HG03280 (cell line): Measurements from ENCODE around the gene PYGO2.

Experiments
- ATAC-seq: cut with Tn5 transposase; IDR thresholded peaks from one replicate; pipeline ENCODE4 v1.9.1; 2021; ENCODE audit warnings: mild to moderate bottlenecking, moderate library complexity; ENCODE audit not compliant: unreplicated experiment

Gene PYGO2

GRCh38 chr1:154945160-154945961 lies 16.2 kb downstream of the PYGO2 start:
- no peak for ATAC-seq

- ATAC-seq = no peak
Observed at GRCh38 chr1:154944401-154945159, 17.0 kb downstream of the PYGO2 start.

GRCh38 chr1:154943649-154944400 lies 17.8 kb downstream of the PYGO2 start:
- ATAC-seq = no peak

- ATAC-seq = no peak
Observed at GRCh38 chr1:154941333-154942013, 20.1 kb downstream of the PYGO2 start.

- ATAC-seq = no peak
Observed at GRCh38 chr1:154940651-154941194, 20.9 kb downstream of the PYGO2 start.

GRCh38 chr1:154940213-154940560 lies 21.4 kb downstream of the PYGO2 start:
- ATAC-seq = no peak

GRCh38 chr1:154938604-154939399 lies 22.8 kb downstream of the PYGO2 start:
- no peak for ATAC-seq

- no peak for ATAC-seq
Observed at GRCh38 chr1:154937988-154938386, 23.6 kb downstream of the PYGO2 start.

- peak; percentile 62 for ATAC-seq
Observed at GRCh38 chr1:154937085-154937987, 24.2 kb downstream of the PYGO2 start.

GRCh38 chr1:154936555-154937084 lies 25.0 kb downstream of the PYGO2 start, which contains the start of gene PMVK:
TSS of gene PMVK (minus strand) at chr1:154936719. CDS start at chr1:154936685, 34 bp downstream.
- peak; percentile 78 for ATAC-seq

GRCh38 chr1:154935749-154936554 lies 25.6 kb downstream of the PYGO2 start:
- no peak for ATAC-seq

- no peak for ATAC-seq
Observed at GRCh38 chr1:154934358-154934948, 27.1 kb downstream of the PYGO2 start.

- no peak for ATAC-seq
Observed at GRCh38 chr1:154931940-154932487, 29.6 kb downstream of the PYGO2 start.

GRCh38 chr1:154926201-154926600 lies 35.4 kb downstream of the PYGO2 start:
- no peak for ATAC-seq

- ATAC-seq = no peak
Observed at GRCh38 chr1:154925335-154926170, 36.0 kb downstream of the PYGO2 start.

- ATAC-seq = no peak
Observed at GRCh38 chr1:154923695-154924094, 37.9 kb downstream of the PYGO2 start.
